Activated T-helper 2 cell treated with anti-CD3 and anti-CD28 coated beads, Interferon-gamma antibody, Interleukin-2, Interleukin-4, amounts not matched to agents 10 μg/mL and 5 μg/mL and 100 μg/mL, durations not matched to agents 14 hours and 24 hours and 36 hours (primary cell): ENCODE measurements around the gene DBH. TPM values are rescaled to one million over a fixed set of nuclear protein-coding genes. Genes with fewer than 3 reads are reported as not detected.

Source experiments
- DNase-seq: peaks from one replicate; pipeline ENCODE4 v3.0.0; 2021; ENCODE audit warnings: low spot score
- H3K27ac Mint-ChIP-seq: one replicate; pipeline ENCODE4 v1.8.0; 2021; ENCODE audit warnings: mixed read lengths
- H3K27me3 Mint-ChIP-seq: one replicate; pipeline ENCODE4 v1.8.0; 2021; ENCODE audit warnings: low read depth, mixed read lengths
- H3K36me3 Mint-ChIP-seq: one replicate; pipeline ENCODE4 v1.8.0; 2021; ENCODE audit warnings: low read depth, mixed read lengths
- H3K4me1 Mint-ChIP-seq: one replicate; pipeline ENCODE4 v1.8.0; 2021; ENCODE audit warnings: low read depth, mixed read lengths
- H3K4me3 Mint-ChIP-seq: one replicate; pipeline ENCODE4 v1.8.0; 2021; ENCODE audit warnings: low read depth, mild to moderate bottlenecking, moderate library complexity, mixed read lengths
- H3K9me3 Mint-ChIP-seq: one replicate; pipeline ENCODE4 v1.8.0; 2021; ENCODE audit warnings: mixed read lengths
- intact Hi-C: fragments of 100-400 bp; cut with micrococcal nuclease; formaldehyde crosslinking; loops from one replicate; pipeline ENCODE4 v1.15.1; 2023
- total RNA-seq: library from RNA; stranded (reverse); gene quantifications from 2 replicates; pipeline ENCODE4 v1.2.3, GENCODE V29; 2022

Gene DBH
- total RNA-seq, 1 donor from 2014 or later, result not detected

GRCh38 chr9:133597316-133597957 lies 38.7 kb upstream of the DBH start:
- intact Hi-C loops, result no loop called here
- H3K27me3 Mint-ChIP-seq, result no peaks in the 10 kb centered on the region
- H3K36me3 Mint-ChIP-seq, result no peaks in the 10 kb centered on the region
- no peak overlapping the region for H3K27ac Mint-ChIP-seq
- peaks cover 24% of the 10 kb centered on the region for H3K9me3 Mint-ChIP-seq
- H3K4me3 Mint-ChIP-seq, result no peak overlapping the region
- DNase-seq, result no peak
- no peaks in the 10 kb centered on the region for H3K4me1 Mint-ChIP-seq

- intact Hi-C loops, result no loop called here
- H3K9me3 Mint-ChIP-seq, result peaks cover 24% of the 10 kb centered on the region
- DNase-seq, result no peak
- no peaks in the 10 kb centered on the region for H3K27me3 Mint-ChIP-seq
- H3K27ac Mint-ChIP-seq, result no peak overlapping the region
- H3K36me3 Mint-ChIP-seq, result no peaks in the 10 kb centered on the region
- no peak overlapping the region for H3K4me3 Mint-ChIP-seq
- no peaks in the 10 kb centered on the region for H3K4me1 Mint-ChIP-seq
Measured at GRCh38 chr9:133598978-133599377, 37.2 kb upstream of the DBH start.

DNA sequence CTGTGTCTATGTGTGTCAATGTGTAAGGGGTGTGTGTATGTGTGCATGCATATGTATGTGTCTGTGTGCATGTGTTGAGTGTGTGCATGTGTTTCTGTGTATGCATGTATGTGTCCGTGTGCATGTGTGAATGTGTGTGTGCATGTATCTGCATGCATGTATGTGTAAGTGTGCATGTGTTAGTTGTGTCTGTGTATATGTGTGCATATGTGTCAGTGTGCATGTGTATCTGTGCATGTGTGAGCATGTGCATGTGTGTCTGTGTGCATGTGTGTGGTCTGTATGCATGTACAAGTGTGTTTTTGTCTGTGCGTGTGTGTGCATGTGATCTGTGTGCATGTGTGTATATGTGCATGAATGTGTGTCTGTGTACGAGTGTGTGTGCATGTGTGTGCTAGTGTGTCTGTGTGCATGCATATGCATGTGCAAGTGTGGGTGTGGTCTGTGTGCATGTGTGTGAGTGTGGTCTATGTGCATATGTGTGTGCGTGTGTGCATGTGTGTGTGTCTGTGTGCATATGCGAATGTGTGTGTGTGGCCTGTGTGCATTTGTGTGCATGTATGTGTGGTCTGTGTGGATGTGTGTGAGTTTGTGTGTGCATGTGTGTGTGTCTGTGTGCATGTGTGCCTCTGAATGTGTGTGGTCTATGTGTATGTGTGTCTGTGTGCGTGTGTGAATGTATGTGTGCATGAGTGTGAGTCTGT lies 36.5 kb upstream of the DBH start:
- peaks cover 24% of the 10 kb centered on the region for H3K9me3 Mint-ChIP-seq
- no peaks in the 10 kb centered on the region for H3K27me3 Mint-ChIP-seq
- no peaks in the 10 kb centered on the region for H3K36me3 Mint-ChIP-seq
- intact Hi-C loops, result no loop called here
- H3K27ac Mint-ChIP-seq, result no peak overlapping the region
- H3K4me1 Mint-ChIP-seq, result no peaks in the 10 kb centered on the region
- DNase-seq, result no peak
- H3K4me3 Mint-ChIP-seq, result no peak overlapping the region

DNA sequence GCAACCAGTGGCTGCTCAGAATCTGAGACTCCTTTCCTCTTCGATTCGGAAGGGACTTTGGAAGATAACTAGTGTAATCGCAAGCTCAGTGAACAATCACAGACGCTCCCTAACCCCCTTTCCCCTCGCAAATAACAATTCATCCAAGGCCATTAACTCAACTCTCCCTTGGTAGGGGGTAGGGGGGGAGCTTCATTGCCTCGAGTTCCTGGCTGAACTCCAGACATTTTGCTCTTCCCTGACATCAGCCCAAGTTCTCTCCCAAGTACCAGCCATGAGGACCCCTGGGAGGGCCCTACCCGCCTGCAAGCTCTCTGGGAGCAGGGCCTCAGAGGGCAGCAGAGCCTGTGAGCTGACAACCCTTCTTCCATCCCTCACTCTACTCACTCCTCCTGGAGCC lies 35.4 kb upstream of the DBH start:
- Mint-ChIP-seq H3K36me3 (no peaks in the 10 kb centered on the region), H3K27me3 (no peaks in the 10 kb centered on the region), H3K9me3 (peaks cover 22% of the 10 kb centered on the region), H3K27ac (no peak overlapping the region), H3K4me1 (no peaks in the 10 kb centered on the region), H3K4me3 (no peak overlapping the region)
- intact Hi-C loops, result no loop called here
- no peak for DNase-seq

DNA sequence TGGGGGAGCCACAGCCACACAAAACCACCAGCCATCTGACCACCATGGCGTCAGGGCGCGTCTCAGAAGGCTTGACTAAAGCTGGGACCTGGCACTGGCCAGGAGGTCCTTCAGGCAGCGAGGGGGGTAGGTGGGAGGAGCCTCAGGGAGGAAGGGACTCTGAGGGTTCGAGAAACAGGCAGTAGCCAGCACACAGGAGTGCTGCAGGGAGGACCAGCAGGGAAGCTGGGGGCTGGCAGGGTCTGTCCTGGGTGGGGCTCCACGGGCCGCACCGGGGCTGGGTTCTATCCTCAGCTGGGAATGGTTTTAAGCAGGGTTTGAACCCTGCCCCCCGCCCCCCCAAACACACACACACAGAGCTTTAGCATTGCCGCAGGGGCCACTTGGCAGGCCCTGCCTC lies 34.4 kb upstream of the DBH start:
- H3K27ac Mint-ChIP-seq, result no peak overlapping the region
- H3K4me1 Mint-ChIP-seq, result no peaks in the 10 kb centered on the region
- no peak for DNase-seq
- H3K4me3 Mint-ChIP-seq, result no peak overlapping the region
- intact Hi-C loops, result no loop called here
- H3K36me3 Mint-ChIP-seq, result no peaks in the 10 kb centered on the region
- H3K27me3 Mint-ChIP-seq, result no peaks in the 10 kb centered on the region
- peaks cover 14% of the 10 kb centered on the region for H3K9me3 Mint-ChIP-seq

- H3K9me3 Mint-ChIP-seq, result peaks cover 9% of the 10 kb centered on the region
Measured at GRCh38 chr9:133602277-133602676, 33.9 kb upstream of the DBH start.

DNA sequence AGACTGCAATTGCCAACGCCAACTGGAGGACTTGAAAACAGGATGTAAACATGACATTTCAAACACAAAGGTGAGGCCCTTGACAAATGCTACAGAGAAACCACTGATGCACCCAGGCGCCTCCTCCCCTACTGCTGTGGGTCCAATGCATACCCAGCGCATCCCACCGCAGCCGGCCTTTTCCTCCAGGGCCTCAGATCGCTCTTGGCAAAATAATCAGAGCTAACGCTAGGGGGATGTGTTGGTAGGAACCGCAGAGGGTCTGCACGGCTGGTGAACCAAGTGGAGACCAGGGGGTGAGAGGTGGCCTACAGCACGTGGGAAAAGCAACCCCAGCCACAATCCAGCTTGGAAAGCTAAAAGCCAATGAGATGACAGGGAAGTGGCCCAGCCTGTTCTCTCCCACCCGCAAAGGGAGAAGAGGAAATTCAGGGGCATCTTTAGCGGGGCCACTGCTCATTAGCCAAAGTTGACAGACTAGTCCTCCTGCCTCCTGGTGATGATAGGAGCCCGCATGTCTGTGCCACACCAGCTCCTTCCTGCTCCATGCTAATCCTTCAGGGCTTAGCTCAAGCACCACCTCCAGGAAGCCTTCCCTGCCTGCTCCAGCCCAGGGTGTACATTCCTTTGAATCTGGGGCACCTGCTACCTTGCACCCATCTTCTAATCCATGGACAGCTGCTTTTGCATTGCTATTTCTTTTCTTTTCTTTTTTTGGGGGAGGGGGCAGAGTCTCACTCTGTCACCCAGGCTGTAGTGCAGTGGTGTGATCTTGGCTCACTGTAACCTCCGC lies 32.8 kb upstream of the DBH start:
- no peak for DNase-seq
- H3K4me1 Mint-ChIP-seq, result no peaks in the 10 kb centered on the region
- peaks cover 3% of the 10 kb centered on the region for H3K27me3 Mint-ChIP-seq
- no peaks in the 10 kb centered on the region for H3K9me3 Mint-ChIP-seq
- no peaks in the 10 kb centered on the region for H3K36me3 Mint-ChIP-seq
- no peak overlapping the region for H3K27ac Mint-ChIP-seq
- intact Hi-C loops, result no loop called here
- H3K4me3 Mint-ChIP-seq, result no peak overlapping the region

More at GRCh38 chr9:133602277-133602676, 33.9 kb upstream of the DBH start:
- Mint-ChIP-seq H3K36me3 (no peaks in the 10 kb centered on the region), H3K4me1 (no peaks in the 10 kb centered on the region), H3K4me3 (no peak overlapping the region), H3K27me3 (no peaks in the 10 kb centered on the region), H3K27ac (no peak overlapping the region)
- intact Hi-C loops, result no loop called here
- no peak for DNase-seq

- no peak for DNase-seq
- Mint-ChIP-seq H3K4me3 (no peak overlapping the region), H3K9me3 (no peaks in the 10 kb centered on the region), H3K27ac (no peak overlapping the region), H3K27me3 (peaks cover 5% of the 10 kb centered on the region), H3K4me1 (no peaks in the 10 kb centered on the region), H3K36me3 (no peaks in the 10 kb centered on the region)
- intact Hi-C loops, result no loop called here
Measured at GRCh38 chr9:133604214-133604613, 31.9 kb upstream of the DBH start.

GRCh38 chr9:133604856-133605255 lies 31.3 kb upstream of the DBH start:
- H3K36me3 Mint-ChIP-seq, result no peaks in the 10 kb centered on the region
- H3K4me3 Mint-ChIP-seq, result no peak overlapping the region
- H3K9me3 Mint-ChIP-seq, result no peaks in the 10 kb centered on the region
- peaks cover 10% of the 10 kb centered on the region for H3K27me3 Mint-ChIP-seq
- H3K27ac Mint-ChIP-seq, result no peak overlapping the region
- H3K4me1 Mint-ChIP-seq, result no peaks in the 10 kb centered on the region
- DNase-seq, result no peak
- intact Hi-C loops, result no loop called here

- no peak overlapping the region for H3K4me3 Mint-ChIP-seq
- intact Hi-C loops, result no loop called here
- no peak overlapping the region for H3K27ac Mint-ChIP-seq
- no peaks in the 10 kb centered on the region for H3K4me1 Mint-ChIP-seq
- no peaks in the 10 kb centered on the region for H3K9me3 Mint-ChIP-seq
- peaks cover 12% of the 10 kb centered on the region for H3K27me3 Mint-ChIP-seq
- H3K36me3 Mint-ChIP-seq, result no peaks in the 10 kb centered on the region
- DNase-seq, result no peak
Measured at GRCh38 chr9:133605446-133605845, 30.7 kb upstream of the DBH start.

DNA sequence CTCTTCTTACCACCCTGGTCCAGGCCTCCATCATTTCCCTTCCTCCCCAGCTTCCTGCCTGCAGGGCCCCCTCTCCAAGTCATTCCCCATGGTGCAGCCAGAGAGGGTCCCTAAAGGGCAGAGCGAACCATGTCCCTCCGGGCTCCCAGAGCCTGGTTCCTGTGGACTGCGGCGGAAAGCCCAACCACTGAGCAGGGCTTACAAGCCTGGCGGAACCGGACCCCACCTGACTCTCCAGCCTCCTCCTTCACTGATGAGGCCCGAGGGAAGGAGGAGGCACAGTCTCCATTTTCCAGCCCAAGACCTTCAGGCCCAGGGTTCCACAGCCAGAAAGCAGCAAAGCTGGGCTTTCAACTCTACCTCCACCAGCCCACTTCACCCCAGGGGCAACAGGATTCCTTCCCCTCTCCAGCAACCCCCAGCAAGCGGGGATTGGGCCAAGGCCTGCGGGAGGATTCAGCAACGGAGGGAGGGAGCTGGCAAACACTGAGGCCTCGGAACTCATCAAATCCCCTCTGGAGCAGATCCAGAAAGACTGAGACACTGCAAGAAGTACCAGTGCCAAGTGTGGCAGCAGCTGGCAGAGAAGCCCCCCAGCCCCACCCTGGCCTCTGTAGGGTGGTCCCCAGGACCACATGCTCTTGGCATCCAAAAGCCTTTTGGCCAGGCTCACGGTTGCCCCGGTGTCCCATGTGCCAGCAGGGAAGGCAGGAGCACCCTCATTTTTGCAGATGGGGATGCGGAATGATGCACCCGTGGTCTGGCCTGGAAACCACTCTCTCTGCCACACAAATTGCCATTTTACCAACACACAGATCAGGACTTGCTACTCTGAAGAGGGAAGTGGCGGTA lies 30.1 kb upstream of the DBH start:
- Mint-ChIP-seq H3K4me1 (no peaks in the 10 kb centered on the region), H3K27me3 (peaks cover 19% of the 10 kb centered on the region), H3K9me3 (no peaks in the 10 kb centered on the region), H3K27ac (no peak overlapping the region), H3K4me3 (no peak overlapping the region), H3K36me3 (no peaks in the 10 kb centered on the region)
- intact Hi-C loops, result no loop called here
- DNase-seq, result no peak

DNA sequence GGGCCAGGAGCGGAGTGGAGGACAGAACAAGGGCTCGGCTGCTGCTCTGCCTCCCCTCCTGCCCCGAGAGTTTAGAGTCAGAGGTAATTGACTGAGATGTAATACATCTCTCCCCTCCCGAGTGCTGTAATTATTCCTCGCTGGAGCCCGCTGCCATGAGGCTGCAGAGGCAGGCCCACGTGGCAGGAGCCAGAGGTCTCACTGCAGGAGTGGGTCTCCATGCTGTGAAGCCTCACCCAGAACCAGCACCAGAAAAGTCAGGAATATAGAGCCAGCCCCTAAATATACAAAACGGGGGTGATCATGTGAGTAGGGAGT lies 29.5 kb upstream of the DBH start:
- intact Hi-C loops, result no loop called here
- Mint-ChIP-seq H3K27ac (no peak overlapping the region), H3K36me3 (no peaks in the 10 kb centered on the region), H3K4me3 (no peak overlapping the region), H3K27me3 (peaks cover 22% of the 10 kb centered on the region), H3K4me1 (no peaks in the 10 kb centered on the region), H3K9me3 (no peaks in the 10 kb centered on the region)
- DNase-seq, result no peak
